Subcutaneous adipose tissue (tissue), 4 donors: Measurements from ENCODE around the gene FBLN7. TPM values are rescaled to one million over a fixed set of nuclear protein-coding genes. Genes with fewer than 3 reads are reported as not detected.

Experiments used
- total RNA-seq, 4 donors: library from RNA; depleted of rRNA; stranded (reverse); fragments of >200 nt; gene quantifications; one replicate each; pipeline ENCODE4 v1.1.0, GENCODE V29; 2016
- TF ChIP-seq, protein P1 (sequence below): fragments of 450-650 bp; IDR thresholded peaks from one replicate; pipeline ENCODE4 v1.5.1; 2016; ENCODE audit warnings: low read depth, mild to moderate bottlenecking, control low read depth, antibody characterized with exemption, moderate library complexity

FBLN7 gene
- total RNA-seq, 4 donors from 2014 or later, result 1.3 to 13.0 (median 4.7) TPM

DNA sequence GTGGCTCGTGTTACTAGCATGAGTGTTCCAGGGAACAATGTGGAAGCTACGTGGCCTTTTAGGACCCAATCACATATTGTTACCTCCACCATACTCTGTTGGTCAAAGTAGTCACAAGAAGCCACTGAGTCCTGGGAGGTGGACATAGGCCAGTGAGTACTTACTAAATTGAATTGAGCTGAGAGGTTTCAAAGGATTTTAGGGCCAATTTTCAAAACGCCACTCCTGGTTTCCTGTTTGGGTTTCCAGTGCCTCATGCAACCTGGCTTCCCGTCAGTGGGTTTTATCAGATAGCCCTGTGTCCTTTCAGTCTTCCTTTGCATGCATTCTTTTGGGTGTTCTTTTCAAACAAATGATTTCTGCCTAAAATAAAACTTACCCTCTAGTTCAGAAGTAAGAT lies 56.3 kb downstream of the FBLN7 start:
- TF ChIP-seq, protein P1, sequence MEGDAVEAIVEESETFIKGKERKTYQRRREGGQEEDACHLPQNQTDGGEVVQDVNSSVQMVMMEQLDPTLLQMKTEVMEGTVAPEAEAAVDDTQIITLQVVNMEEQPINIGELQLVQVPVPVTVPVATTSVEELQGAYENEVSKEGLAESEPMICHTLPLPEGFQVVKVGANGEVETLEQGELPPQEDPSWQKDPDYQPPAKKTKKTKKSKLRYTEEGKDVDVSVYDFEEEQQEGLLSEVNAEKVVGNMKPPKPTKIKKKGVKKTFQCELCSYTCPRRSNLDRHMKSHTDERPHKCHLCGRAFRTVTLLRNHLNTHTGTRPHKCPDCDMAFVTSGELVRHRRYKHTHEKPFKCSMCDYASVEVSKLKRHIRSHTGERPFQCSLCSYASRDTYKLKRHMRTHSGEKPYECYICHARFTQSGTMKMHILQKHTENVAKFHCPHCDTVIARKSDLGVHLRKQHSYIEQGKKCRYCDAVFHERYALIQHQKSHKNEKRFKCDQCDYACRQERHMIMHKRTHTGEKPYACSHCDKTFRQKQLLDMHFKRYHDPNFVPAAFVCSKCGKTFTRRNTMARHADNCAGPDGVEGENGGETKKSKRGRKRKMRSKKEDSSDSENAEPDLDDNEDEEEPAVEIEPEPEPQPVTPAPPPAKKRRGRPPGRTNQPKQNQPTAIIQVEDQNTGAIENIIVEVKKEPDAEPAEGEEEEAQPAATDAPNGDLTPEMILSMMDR, result no peak

DNA sequence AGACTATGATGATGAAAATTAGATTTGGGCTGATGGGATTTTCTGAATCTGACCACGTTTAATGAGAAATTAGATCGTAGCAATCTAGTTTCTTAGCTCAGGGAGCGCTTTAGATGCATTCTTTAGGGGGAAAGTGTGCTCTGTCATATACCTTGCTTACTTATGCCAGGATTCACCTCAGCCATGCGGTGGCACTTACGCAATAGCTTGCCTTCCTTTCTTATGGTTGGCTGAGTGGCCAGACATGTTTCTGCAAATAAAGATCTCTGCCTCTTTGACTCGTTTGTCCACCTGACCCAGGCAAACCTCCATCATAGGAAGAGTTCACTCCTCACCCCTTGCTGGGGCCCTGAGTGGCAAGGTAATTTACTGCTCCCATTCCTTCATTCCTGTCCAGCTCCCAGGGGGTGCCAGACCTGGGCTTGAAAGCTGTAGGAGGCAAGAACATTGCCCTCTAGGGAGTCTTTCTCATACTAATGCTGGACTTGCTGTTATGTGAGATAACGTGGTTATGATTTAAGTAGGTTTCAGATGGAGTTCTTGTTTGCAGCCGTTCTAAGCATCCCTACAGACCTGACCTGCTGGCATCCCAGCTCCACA lies 57.1 kb downstream of the FBLN7 start:
- TF ChIP-seq, protein P1, result no peak

DNA sequence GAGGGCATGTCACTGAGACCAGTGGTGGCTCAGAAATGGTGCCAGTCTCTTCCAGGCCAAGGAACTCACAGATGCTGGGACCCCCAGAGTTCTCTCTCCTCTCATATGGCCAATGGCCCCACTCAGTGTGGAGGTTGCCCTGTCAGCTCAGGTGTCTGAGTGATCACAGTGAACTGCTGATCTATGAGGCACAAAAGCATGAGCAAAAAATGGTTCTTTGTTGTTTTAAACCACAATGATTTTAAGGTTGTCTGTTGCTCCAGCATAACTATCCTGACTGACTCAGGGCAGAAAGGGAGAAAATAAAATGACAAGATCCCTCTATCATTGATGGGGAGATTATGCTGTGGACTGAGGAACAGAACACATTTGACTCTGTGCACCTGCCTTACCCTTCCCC lies 57.8 kb downstream of the FBLN7 start:
- TF ChIP-seq, protein P1, result no peak

DNA sequence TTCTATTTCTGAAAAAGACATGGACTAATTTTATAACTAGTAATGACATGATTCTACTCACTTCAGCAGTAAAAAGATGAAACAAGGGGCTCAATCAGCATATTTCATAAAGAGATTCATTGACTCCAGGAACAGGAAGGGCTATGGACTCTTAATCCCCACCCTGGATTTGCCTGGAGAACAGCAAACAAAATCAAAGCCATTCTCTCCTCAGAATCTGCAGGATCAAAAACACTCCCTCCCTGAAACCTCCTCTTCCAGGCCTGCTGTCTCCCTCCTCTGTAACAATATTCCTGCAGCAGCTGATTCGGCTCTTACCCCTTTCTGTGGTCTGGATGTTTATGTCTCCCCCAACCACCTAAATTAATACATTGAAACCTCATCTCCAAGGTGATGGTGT lies 59.7 kb downstream of the FBLN7 start:
- TF ChIP-seq, protein P1, result no peak

DNA sequence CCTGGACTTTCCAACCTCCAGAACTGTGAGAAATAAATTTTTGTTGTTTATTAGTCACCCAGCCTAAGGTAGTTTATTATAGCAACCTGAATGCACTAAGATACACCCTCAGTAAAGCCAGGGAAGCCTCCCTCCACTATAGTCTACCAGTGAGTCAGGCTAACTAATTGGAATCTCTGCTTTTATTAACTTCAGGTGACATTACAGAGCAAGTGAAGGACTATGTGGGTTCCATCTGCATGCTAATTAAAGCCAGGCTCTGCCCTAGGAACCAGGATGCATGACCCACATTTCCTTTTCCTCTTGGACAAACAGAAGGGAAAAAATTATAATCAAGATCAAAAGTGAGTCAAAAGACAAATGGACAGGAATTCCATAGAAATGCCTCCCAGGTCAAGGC lies 60.6 kb downstream of the FBLN7 start:
- TF ChIP-seq, protein P1, result no peak

DNA sequence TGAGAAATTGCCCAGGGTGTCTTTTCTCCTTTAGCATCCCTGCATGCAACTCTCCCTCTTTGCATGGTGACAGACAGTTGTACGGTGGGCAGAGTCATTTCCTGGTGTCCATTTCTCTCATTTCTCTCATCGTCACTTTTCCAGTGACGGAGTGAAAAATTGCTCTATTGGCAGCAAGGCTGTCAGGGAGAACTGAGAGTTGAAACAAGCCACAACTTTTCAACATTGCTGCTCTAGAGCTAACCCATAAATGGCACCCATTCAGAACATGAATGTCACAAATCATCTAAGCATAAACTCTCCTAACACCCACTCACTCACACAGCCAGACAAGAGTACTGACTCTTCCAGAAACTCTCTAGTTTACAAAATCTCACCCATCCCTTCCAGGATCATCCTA lies 61.0 kb downstream of the FBLN7 start:
- TF ChIP-seq, protein P1, result no peak

DNA sequence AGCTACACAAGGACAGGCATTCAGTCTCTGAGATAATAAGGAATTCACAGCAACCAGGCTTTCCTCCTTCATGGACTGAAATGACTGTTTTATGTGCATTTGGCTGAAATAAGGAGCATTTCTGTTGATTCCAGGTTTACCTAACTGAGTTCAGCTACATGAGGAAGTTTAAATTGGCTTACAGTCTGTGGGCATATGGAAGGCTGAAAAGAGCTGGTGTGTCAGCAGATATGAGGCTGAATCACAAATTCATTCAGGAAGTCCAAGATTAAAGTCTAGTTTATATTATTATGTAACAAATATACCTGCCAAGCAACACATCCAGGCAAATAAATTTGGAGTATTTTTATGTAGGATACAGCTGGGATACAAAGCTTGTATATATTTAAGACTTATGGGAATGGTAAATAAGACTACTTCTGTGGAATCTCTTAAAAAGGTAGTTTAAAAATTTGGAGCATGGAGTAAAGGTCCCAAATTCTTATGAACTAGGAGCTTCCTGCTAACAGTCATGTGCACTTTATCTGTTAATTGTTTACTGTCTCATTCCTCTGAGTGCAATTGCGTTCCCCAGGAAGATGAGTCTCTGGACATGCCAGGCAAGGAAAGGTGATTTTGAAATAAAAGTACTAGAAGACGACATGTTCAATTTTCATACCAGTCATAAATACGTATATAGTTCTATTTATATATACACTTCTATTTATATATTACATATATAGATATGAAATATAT lies 63.7 kb downstream of the FBLN7 start:
- TF ChIP-seq, protein P1, result no peak
